IPS-20b (cell line): Measurements from ENCODE around the gene COL12A1.

Source experiments
- H3K27ac ChIP-seq: one replicate; pipeline ENCODE4 v1.5.1; 2013; ENCODE audit warnings: low read length
- H3K27me3 ChIP-seq: 2 replicates; pipeline ENCODE4 v1.6.1; 2013; ENCODE audit warnings: mild to moderate bottlenecking, low read length, inconsistent platforms; ENCODE audit not compliant: insufficient read depth
- H3K36me3 ChIP-seq: 2 replicates; pipeline ENCODE4 v1.6.1; 2013; ENCODE audit warnings: low read depth, mild to moderate bottlenecking, inconsistent platforms, low read length, moderate library complexity; ENCODE audit not compliant: insufficient read depth
- H3K4me1 ChIP-seq: 2 replicates; pipeline ENCODE4 v1.6.1; 2013; ENCODE audit warnings: mild to moderate bottlenecking, control low read depth, inconsistent platforms, low read length, moderate library complexity; ENCODE audit not compliant: insufficient read depth
- H3K4me3 ChIP-seq: 2 replicates; pipeline ENCODE4 v1.5.1; 2013; ENCODE audit warnings: mild to moderate bottlenecking, low read length, inconsistent platforms
- H3K9ac ChIP-seq: 2 replicates; pipeline ENCODE4 v1.6.1; 2013; ENCODE audit warnings: low read depth, mild to moderate bottlenecking, inconsistent platforms, low read length, moderate library complexity
- H3K9me3 ChIP-seq: 2 replicates; pipeline ENCODE4 v1.6.1; 2013; ENCODE audit warnings: mild to moderate bottlenecking, low read depth, low read length, inconsistent platforms; ENCODE audit not compliant: insufficient read depth

The COL12A1 gene

DNA sequence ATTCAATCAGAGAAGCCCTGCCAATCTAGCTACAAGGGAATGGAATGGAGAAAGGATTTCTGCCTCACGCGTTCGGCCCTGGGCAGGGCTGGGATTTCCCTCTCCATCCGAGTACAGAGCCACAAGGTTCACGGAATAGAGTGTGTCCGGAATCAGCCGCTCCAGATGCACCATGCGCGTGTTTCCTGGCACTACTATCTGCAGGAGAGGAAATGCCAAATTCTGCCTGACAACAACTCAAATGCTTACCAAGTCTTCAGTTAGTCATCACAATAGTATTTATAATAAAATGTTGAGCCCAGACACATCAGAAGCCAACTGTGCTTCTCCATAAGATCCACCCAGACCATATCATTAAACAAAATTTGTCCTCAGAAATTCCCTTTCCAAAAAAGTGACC is 75.1 kb downstream of the COL12A1 start:
- H3K4me1 ChIP-seq: no peaks in the 10 kb centered on the region
- no peak overlapping the region for H3K27ac ChIP-seq
- H3K4me3 ChIP-seq: no peak overlapping the region
- no peak overlapping the region for H3K9ac ChIP-seq
- H3K36me3 ChIP-seq: no peaks in the 10 kb centered on the region
- H3K27me3 ChIP-seq: no peaks in the 10 kb centered on the region
- no peaks in the 10 kb centered on the region for H3K9me3 ChIP-seq

DNA sequence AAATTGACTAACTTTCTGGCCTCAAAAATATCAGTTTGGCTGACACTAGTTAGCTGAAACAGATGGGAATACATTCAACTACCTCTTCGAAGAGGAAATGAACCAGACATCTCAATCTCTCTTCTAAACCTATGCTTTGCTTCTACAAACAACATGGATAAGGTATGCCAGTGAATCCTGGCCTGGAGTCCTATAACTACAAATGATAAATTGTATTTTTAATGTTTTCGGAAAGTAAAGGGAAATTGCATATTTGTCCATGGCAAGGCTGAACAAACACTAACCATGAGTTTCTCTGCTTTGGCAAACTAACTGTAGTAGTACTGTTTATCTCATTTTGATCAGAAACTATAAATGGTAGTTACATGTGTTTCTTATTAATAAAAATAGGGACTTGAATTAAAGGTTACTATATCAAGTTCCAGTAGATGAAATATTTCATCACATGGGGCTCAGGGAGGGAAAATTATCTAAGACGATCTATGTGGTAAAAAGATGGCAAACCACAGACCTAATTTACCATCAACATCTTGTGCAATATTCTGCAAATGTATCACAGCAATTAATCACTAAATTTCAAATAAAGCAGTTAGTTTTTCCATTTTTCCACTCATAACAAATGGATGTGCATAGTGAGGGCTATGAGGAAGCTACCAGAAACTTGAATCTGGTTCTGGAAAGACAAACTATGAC is 76.8 kb downstream of the COL12A1 start:
- H3K27me3 ChIP-seq: no peaks in the 10 kb centered on the region
- H3K9ac ChIP-seq: no peak overlapping the region
- no peaks in the 10 kb centered on the region for H3K4me1 ChIP-seq
- H3K27ac ChIP-seq: no peak overlapping the region
- H3K9me3 ChIP-seq: no peaks in the 10 kb centered on the region
- no peak overlapping the region for H3K4me3 ChIP-seq
- H3K36me3 ChIP-seq: no peaks in the 10 kb centered on the region

DNA sequence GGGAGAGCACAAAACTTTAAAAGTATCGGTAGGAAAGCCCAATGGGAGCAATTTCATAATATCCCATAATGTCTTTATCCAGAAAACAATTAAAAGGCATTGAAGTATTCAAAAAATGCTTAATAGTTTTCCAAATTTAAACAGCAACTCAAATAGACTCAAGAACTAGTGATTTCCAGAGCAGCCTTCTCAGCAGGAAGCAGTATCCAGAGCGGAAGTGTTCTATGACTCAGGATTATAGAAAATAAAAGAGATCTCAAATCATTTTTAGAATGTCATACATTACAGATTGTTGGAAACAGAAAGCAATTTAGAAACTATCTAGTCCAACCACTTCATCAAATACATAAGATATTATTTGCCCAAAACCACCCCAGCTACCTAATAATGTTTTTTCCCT is 79.3 kb downstream of the COL12A1 start:
- no peaks in the 10 kb centered on the region for H3K36me3 ChIP-seq
- H3K4me3 ChIP-seq: no peak overlapping the region
- no peak overlapping the region for H3K9ac ChIP-seq
- H3K9me3 ChIP-seq: no peaks in the 10 kb centered on the region
- no peaks in the 10 kb centered on the region for H3K4me1 ChIP-seq
- no peak overlapping the region for H3K27ac ChIP-seq
- no peaks in the 10 kb centered on the region for H3K27me3 ChIP-seq

DNA sequence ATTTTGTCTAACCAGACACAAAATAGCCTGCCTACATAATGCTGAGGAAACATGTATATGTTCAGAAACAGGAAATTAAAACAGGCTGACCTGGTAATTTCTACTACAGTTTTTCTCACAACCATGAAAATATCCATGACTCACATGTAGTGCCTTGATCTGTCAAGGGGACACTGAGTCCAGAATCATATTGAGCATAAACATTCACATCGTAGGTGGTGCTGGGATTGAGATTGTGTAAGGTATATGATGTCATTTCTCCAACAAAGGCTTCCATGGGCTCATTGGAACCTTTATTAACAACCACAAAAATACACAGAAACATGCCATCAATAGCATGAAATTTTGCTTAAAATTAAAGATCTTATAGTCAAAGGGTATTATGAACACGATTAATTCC is 80.9 kb downstream of the COL12A1 start:
- H3K27ac ChIP-seq: no peak overlapping the region

DNA sequence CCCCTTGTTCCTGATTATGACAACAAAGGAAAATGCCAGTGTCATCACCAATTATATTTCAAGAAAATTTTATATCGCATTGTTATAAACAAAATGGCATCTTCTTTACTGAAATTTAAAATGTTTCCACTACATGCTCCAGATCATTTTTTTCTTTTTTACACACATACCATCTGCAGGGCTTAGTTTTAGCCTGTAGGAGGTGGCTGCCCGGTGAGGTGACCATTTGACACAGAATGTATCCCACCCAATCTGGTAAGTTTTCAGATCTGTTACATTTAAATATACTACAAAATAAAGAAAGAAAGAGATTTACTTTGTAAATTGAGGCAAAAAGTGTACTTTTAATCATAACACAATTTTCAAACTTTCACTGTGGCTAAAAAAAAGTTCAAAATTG is 81.8 kb downstream of the COL12A1 start:
- Histone ChIP-seq H3K27me3 (no peaks in the 10 kb centered on the region), H3K36me3 (no peaks in the 10 kb centered on the region), H3K4me1 (no peaks in the 10 kb centered on the region), H3K27ac (no peak overlapping the region), H3K4me3 (no peak overlapping the region), H3K9me3 (no peaks in the 10 kb centered on the region), H3K9ac (no peak overlapping the region)

More for the DNA sequence above, 80.9 kb downstream of the COL12A1 start:
- no peaks in the 10 kb centered on the region for H3K36me3 ChIP-seq
- no peaks in the 10 kb centered on the region for H3K9me3 ChIP-seq
- H3K4me3 ChIP-seq: no peak overlapping the region
- H3K9ac ChIP-seq: no peak overlapping the region
- H3K27me3 ChIP-seq: no peaks in the 10 kb centered on the region
- H3K4me1 ChIP-seq: no peaks in the 10 kb centered on the region

DNA sequence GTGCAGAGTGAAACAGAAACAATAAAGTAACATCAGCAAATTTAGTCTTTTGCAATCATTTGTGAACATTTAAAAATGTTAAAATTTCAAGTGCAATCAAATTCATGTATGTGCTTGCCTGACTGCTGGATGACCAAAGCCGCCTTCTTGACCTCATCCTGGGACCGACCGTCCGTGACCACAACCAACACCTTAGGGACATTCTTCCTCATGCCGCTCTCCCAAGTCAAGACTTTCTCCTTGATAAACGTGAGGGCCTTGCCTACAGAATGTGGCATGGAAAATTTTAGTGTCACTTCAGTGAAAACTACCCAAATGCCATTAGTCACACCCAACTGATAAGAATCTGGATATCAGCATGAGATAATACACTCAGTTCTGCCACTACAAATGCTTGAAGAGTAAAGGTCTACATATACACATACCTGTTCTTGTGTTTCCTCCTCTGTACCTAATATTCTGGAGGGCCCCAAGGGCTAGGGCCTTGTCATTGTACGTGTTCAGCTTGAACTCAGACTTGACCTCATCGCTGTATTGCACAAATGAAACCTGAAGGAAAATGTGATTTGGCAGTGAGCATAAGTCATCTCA is 86.8 kb downstream of the COL12A1 start:
- H3K27ac ChIP-seq: no peak overlapping the region
- H3K9ac ChIP-seq: no peak overlapping the region
- no peaks in the 10 kb centered on the region for H3K27me3 ChIP-seq
- no peaks in the 10 kb centered on the region for H3K36me3 ChIP-seq
- H3K4me1 ChIP-seq: peaks cover 3% of the 10 kb centered on the region; the same call in 1 of the 2 replicates
- H3K9me3 ChIP-seq: no peaks in the 10 kb centered on the region
- H3K4me3 ChIP-seq: no peak overlapping the region

DNA sequence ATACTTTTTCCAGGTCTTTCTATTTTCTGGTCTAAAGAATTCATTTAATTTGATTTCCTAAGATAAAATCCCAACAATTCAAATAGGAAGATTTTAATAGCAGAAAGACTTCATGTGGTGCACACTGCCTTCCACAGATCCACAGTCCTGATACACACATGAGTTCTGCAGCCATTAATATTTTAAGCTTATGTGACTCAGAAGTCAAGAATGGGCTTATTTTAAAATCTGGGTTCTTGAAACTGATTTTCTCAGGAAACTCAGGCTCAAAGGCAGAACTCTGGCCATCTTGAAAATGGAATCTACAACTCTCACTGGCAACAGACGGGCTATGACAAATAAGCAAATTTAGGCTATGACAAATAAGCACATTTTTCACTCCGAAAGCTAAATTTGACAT is 88.2 kb downstream of the COL12A1 start:
- H3K27me3 ChIP-seq: no peaks in the 10 kb centered on the region

DNA sequence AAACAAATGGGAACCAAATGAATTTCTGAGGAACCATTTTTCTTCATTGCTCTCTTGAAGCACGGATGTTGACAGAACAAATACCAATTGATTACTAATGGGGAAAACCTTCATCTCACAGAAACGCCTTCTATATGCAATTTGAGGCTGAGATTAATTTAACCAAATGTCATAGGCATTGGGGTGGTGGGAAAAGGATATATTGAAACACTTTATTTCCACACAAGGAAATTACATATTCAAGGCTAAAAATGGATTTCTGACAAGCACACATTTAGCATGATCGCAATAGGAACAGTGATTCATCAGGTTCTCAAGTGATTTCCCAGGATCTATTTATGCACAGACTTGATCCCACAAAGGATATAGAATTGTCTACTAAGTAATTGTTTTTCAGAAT is 88.9 kb downstream of the COL12A1 start:
- no peaks in the 10 kb centered on the region for H3K9me3 ChIP-seq
- no peaks in the 10 kb centered on the region for H3K27me3 ChIP-seq
- peaks cover 3% of the 10 kb centered on the region; the same call in 1 of the 2 replicates for H3K4me1 ChIP-seq
- H3K27ac ChIP-seq: no peak overlapping the region
- no peak overlapping the region for H3K9ac ChIP-seq
- H3K4me3 ChIP-seq: no peak overlapping the region
- no peaks in the 10 kb centered on the region for H3K36me3 ChIP-seq

More for the DNA sequence above, 88.2 kb downstream of the COL12A1 start:
- Histone ChIP-seq H3K27ac (no peak overlapping the region), H3K9ac (no peak overlapping the region), H3K4me1 (peaks cover 3% of the 10 kb centered on the region; the same call in 1 of the 2 replicates), H3K9me3 (no peaks in the 10 kb centered on the region), H3K4me3 (no peak overlapping the region), H3K36me3 (no peaks in the 10 kb centered on the region)

DNA sequence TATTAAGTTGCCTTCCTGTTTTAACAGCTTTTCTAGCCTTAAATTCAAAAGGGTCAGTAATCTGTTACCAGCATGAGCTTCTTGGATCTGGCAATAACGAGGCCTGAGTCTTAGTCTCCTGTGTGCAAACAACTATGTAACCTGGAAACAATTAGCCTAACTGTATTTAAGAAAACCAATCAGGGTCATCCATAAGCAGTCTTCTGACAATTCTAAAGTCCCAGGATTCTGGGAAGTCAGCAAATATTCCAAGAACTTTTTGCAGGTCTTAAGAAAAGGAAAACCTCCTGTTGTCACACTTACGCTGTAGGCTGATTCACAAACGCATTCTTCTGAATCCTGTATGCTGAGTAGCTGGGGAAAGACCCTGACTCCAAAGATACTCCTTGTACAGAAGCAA is 90.4 kb downstream of the COL12A1 start:
- H3K9me3 ChIP-seq: no peaks in the 10 kb centered on the region
- H3K9ac ChIP-seq: no peak overlapping the region
- no peaks in the 10 kb centered on the region for H3K27me3 ChIP-seq
- H3K27ac ChIP-seq: no peak overlapping the region
- no peaks in the 10 kb centered on the region for H3K36me3 ChIP-seq
- H3K4me1 ChIP-seq: peaks cover 3% of the 10 kb centered on the region; the same call in 1 of the 2 replicates
- no peak overlapping the region for H3K4me3 ChIP-seq

DNA sequence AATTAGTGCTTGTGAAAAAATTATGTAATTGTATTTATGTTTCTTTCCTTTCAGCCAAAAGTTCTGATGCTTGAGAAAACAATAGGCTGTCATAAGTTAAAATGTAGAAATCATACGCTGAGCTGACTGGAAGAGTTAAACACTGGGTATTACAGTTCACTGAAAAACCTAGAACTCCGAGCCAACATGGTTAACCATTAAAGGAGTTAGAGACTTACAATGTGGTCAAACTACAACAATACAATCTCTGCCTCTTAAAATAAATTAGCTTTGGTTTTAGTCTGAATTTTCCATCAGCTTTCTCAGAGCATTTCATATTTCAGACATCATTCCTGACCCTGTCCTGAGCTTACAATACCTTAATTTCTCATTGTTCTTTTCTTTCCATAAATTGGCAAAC is 91.0 kb downstream of the COL12A1 start:
- no peak overlapping the region for H3K4me3 ChIP-seq
- no peaks in the 10 kb centered on the region for H3K9me3 ChIP-seq
- H3K9ac ChIP-seq: no peak overlapping the region
- H3K27ac ChIP-seq: no peak overlapping the region
- H3K27me3 ChIP-seq: no peaks in the 10 kb centered on the region
- H3K36me3 ChIP-seq: no peaks in the 10 kb centered on the region
- peaks cover 3% of the 10 kb centered on the region; the same call in 1 of the 2 replicates for H3K4me1 ChIP-seq

DNA sequence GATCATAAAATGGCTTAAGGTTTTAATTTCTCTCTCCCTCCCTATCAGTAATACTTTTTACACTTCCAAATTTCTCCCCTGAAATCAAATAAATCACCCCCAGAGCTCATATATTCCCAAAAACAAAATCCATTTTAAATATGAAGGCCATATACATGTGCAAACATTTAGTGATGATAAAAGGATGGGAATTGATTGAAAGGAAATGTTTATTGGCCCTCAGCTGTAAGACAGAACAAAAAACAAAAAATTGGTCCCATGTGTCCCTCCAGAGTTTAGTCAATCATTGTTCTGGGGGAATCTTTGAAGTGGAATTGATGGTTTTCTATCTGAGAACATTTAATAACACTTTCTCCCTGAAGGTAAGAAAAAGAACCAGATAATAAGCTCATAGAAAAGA is 91.7 kb downstream of the COL12A1 start:
- Histone ChIP-seq H3K27ac (no peak overlapping the region), H3K9ac (no peak overlapping the region), H3K36me3 (no peaks in the 10 kb centered on the region), H3K9me3 (no peaks in the 10 kb centered on the region), H3K4me1 (peaks cover 3% of the 10 kb centered on the region; the same call in 1 of the 2 replicates), H3K27me3 (no peaks in the 10 kb centered on the region), H3K4me3 (no peak overlapping the region)

DNA sequence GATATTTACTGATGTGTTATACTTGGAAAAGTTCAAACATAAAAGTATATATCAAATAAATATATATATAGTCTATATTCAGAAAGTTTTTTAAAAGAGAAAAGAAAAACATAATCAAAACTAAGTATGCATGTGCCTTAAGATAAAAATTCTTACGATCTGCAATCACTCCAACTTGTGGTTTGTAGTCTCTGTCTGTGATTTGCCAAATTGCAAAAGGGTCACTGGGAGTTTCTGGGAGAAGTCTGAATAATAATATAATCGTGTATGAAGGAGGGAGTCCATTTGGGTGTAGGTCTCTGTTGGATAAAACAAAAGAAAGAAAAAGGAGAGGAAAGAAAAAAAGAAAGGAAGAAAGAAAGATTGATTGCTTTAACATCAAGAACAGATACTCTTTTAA is 92.4 kb downstream of the COL12A1 start:
- Histone ChIP-seq H3K4me3 (no peak overlapping the region), H3K9me3 (no peaks in the 10 kb centered on the region), H3K36me3 (no peaks in the 10 kb centered on the region), H3K27me3 (no peaks in the 10 kb centered on the region), H3K27ac (no peak overlapping the region), H3K9ac (no peak overlapping the region), H3K4me1 (peaks cover 3% of the 10 kb centered on the region; the same call in 1 of the 2 replicates)
